ENCODE results near the gene RPGRIP1L. TPM values are rescaled to one million over a fixed set of nuclear protein-coding genes. Genes with fewer than 3 reads are reported as not detected.

Gene RPGRIP1L
- total and polyA plus RNA-seq, 2 of the 8 experiments (the other 6 are each of a cell fraction or from before 2014, with no cell fraction given): 4.0 to 13.7 TPM

DNA sequence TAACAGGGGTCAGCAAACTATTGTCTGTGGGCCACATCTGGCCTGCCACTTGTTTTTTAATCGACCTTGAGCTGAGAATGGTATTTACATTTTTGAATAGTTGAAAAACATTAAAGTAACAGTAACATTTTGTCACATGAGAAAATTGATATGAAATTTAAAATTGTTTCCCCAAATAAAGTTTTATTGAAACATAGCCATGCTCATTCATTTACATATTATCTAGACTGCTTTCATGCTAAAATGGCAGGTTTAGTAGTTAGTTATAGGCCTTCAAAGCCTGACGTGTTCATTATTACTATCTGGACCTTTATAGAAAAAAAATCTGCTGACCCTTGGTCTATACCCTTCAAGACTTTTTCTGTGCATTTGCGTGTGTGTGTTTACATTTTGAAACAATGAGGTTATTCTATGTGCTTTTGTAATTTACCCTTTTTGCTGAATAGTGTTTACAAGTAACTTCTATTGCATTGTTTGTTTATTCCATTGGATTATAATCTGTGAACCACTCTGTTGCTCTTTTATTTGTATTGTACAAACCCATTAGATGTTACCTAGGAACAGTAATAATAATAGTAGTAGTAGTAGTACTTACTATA, 37.4 kb upstream of the RPGRIP1L start:
- Histone ChIP-seq H3K79me2 (ENCODE audit: control insufficient read depth in 1 of 2, insufficient read depth in 2 of 2, low read length in 2 of 2) (peaks cover 0 to 9% of the 10 kb centered on the region in 2 experiments; a peak in 1 of 4 replicates), H3K23me2 (ENCODE audit: low read depth, low read length) (no peaks in the 10 kb centered on the region), H4K20me1 (replicated peaks in 1 of 2; ENCODE audit: control insufficient read depth in 1 of 2, insufficient read depth in 2 of 2, low read length in 2 of 2) (no peaks in the 10 kb centered on the region), H3K36me3 (ENCODE audit: control insufficient read depth in 2 of 4, insufficient read depth in 4 of 4, low read length in 3 of 4) (no peaks in the 10 kb centered on the region), H3K27me3 (replicated peaks in 1 of 4; ENCODE audit: control insufficient read depth in 3 of 4, extremely low read depth in 1 of 4, insufficient read depth in 3 of 4, low read length in 3 of 4) (no peaks in the 10 kb centered on the region), H2BK15ac (ENCODE audit: low read length) (no peak overlapping the region), H2BK12ac (ENCODE audit: low read depth, low read length) (no peak overlapping the region), H2AFZ (ENCODE audit: low read length) (no peak overlapping the region), H3K18ac (ENCODE audit: extremely low read depth, low read length) (no peak overlapping the region), H2BK20ac (ENCODE audit: low read length) (no peak overlapping the region), H3K23ac (ENCODE audit: insufficient read length) (no peak overlapping the region), H3K4me1 (replicated peaks in 1 of 4; ENCODE audit: control insufficient read depth in 3 of 4, insufficient read depth in 4 of 4, low read length in 3 of 4) (peaks cover 0 to 7% (median 2%) of the 10 kb centered on the region in 4 experiments; a peak in 6 of 7 replicates), H3K14ac (ENCODE audit: insufficient read length) (no peak overlapping the region), H3K4me2 (ENCODE audit: insufficient read depth in 1 of 2, low read depth in 2 of 2, low read length in 2 of 2) (no peak overlapping the region), H2BK5ac (ENCODE audit: low read depth, low read length) (no peak overlapping the region), H3K79me1 (ENCODE audit: low read depth, low read length) (no peaks in the 10 kb centered on the region; the same call in 1 of the 2 replicates), H3K9me3 (ENCODE audit: insufficient read depth in 2 of 2, low read depth in 1 of 2, low read length in 1 of 2) (no peaks in the 10 kb centered on the region), H4K5ac (ENCODE audit: insufficient read length, low read depth, low read length) (no peak overlapping the region), H4K8ac (ENCODE audit: extremely low read depth, insufficient read depth, low read length) (no peak overlapping the region), H3K56ac (replicated peaks; ENCODE audit: insufficient read length, low read depth, low read length) (no peak overlapping the region), H3K9ac (replicated peaks in 1 of 4; ENCODE audit: extremely low read depth in 1 of 4, low read depth in 3 of 4, low read length in 3 of 4) (no peak overlapping the region), H3K4me3 (ENCODE audit: extremely low read depth in 1 of 4, insufficient read depth in 2 of 4, low read depth in 3 of 4, low read length in 4 of 4) (no peak overlapping the region), H3K4ac (replicated peaks; ENCODE audit: insufficient read length, low read depth, low read length) (no peak overlapping the region), H2BK120ac (replicated peaks; ENCODE audit: low read depth, low read length) (no peak overlapping the region), H2AK5ac (ENCODE audit: low read depth, low read length) (no peak overlapping the region), H4K91ac (replicated peaks; ENCODE audit: insufficient read length, low read length) (no peak overlapping the region), H3K27ac (ENCODE audit: low read depth, low read length) (no peak overlapping the region)
- no peak for FAIRE-seq
- no peak for DNase-seq (ENCODE audit: low read depth in 1 of 2, low spot score in 2 of 2)
- ChIA-PET CTCF (ENCODE audit: partially characterized antibody) (interaction anchor here (0.9 to 5.5 kb wide), 8 partner anchors 11 to 1037 kb away, joined by 3 to 48 read pairs (median 8); partner anchors contain the start of genes FTO and RPGRIP1L), POLR2A (ENCODE audit: partially characterized antibody) (no interaction called here)
- WGBS, 2 experiments (ENCODE audit: extremely low coverage in 1 of 2, insufficient coverage in 1 of 2, insufficient read length in 1 of 2, insufficient replicate concordance in 2 of 2, low coverage in 1 of 2, low lambda C conversion rate in 2 of 2, missing lambda C conversion rate in 1 of 2): 61% methylated on average over 3 of the region's 3 CpGs; no CpG with 5 or more reads in 1 of the 2 experiments
- TF ChIP-seq, protein P1, sequence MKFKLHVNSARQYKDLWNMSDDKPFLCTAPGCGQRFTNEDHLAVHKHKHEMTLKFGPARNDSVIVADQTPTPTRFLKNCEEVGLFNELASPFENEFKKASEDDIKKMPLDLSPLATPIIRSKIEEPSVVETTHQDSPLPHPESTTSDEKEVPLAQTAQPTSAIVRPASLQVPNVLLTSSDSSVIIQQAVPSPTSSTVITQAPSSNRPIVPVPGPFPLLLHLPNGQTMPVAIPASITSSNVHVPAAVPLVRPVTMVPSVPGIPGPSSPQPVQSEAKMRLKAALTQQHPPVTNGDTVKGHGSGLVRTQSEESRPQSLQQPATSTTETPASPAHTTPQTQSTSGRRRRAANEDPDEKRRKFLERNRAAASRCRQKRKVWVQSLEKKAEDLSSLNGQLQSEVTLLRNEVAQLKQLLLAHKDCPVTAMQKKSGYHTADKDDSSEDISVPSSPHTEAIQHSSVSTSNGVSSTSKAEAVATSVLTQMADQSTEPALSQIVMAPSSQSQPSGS (IDR thresholded peaks at IDR 0.05; ENCODE audit: low read length): no peak
- no peak for TF ChIP-seq POLR2AphosphoS5 (IDR thresholded peaks at IDR 0.05; ENCODE audit: low read depth, low read length)

Data from H1 (cell line).